Transverse colon (tissue), 4 donors: ENCODE measurements around the gene DHX34.
A peak's percentile ranks its signal among the peaks of the same experiment; 100 is the strongest.

Experiments
- POLR2AphosphoS5 ChIP-seq, 3 donors: sonication (generic); formaldehyde crosslinking; IDR thresholded peaks; one replicate each; pipeline ENCODE4 v1.6.1; 2016; ENCODE audit warnings: antibody characterized with exemption in 3 of 3
- TF ChIP-seq, protein P1 (sequence below), 5 experiments: fragments of 200-600 bp in 3 of 5; fragments of 450-650 bp in 2 of 5; sonication (generic) in 3 of 5; IDR thresholded peaks; 1 replicate in 2 of 5; 2 replicates in 3 of 5; pipeline ENCODE4 v1.5.1; 2016 to 2017; ENCODE audit warnings: antibody characterized with exemption in 5 of 5, inconsistent platforms in 3 of 5, mild to moderate bottlenecking in 2 of 5, moderate library complexity in 1 of 5

DNA sequence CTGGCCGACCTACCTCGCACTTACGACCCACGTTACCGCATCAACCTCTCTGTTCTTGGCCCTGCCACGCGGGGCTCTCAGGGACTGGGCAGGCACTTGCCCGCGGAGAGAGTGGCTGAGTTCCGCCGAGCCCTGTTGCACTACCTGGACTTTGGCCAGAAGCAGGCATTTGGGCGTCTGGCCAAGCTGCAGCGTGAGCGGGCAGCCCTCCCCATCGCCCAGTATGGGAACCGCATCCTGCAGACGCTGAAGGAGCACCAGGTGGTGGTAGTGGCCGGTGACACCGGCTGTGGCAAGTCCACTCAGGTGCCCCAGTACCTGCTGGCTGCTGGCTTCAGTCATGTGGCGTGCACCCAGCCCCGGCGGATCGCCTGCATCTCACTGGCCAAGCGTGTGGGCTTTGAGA lies 4.2 kb downstream of the DHX34 start:
- peak in 1 of 3 donors; percentile 27 for TF ChIP-seq POLR2AphosphoS5 (IDR thresholded peaks at IDR 0.05)
- TF ChIP-seq, protein P1, sequence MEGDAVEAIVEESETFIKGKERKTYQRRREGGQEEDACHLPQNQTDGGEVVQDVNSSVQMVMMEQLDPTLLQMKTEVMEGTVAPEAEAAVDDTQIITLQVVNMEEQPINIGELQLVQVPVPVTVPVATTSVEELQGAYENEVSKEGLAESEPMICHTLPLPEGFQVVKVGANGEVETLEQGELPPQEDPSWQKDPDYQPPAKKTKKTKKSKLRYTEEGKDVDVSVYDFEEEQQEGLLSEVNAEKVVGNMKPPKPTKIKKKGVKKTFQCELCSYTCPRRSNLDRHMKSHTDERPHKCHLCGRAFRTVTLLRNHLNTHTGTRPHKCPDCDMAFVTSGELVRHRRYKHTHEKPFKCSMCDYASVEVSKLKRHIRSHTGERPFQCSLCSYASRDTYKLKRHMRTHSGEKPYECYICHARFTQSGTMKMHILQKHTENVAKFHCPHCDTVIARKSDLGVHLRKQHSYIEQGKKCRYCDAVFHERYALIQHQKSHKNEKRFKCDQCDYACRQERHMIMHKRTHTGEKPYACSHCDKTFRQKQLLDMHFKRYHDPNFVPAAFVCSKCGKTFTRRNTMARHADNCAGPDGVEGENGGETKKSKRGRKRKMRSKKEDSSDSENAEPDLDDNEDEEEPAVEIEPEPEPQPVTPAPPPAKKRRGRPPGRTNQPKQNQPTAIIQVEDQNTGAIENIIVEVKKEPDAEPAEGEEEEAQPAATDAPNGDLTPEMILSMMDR (IDR thresholded peaks at IDR 0.05), result no peak
